Lower leg skin (tissue), 4 donors: ENCODE data around the gene CACNA1I. TPM values are rescaled to one million over a fixed set of nuclear protein-coding genes. Genes with fewer than 3 reads are reported as not detected.

Experiments used
- DNase-seq, 2 donors: peaks; one replicate each; pipeline ENCODE4 v3.0.0-alpha.2; 2019; ENCODE audit warnings: low spot score in 2 of 2
- H3K4me3 ChIP-seq: fragments of 200-600 bp; sonication (generic); 2 replicates; pipeline ENCODE4 v1.5.1; 2017; ENCODE audit warnings: mild to moderate bottlenecking, low read depth; ENCODE audit not compliant: poor library complexity, severe bottlenecking
- POLR2A ChIP-seq, 2 donors: fragments of 450-650 bp; IDR thresholded peaks; one replicate each; pipeline ENCODE4 v1.6.1; 2016 to 2017; ENCODE audit warnings: antibody characterized with exemption in 2 of 2, mild to moderate bottlenecking in 1 of 2, moderate library complexity in 1 of 2
- WGBS, 2 donors: methylation state at CpG; one replicate each; pipeline ENCODE4 v1.1.5; 2018; 5-methylcytosine and 5-hydroxymethylcytosine counted together
- intact Hi-C: fragments of 100-400 bp; cut with DNase I; formaldehyde crosslinking; loops from one replicate; pipeline ENCODE4 v1.15.0; 2023; ENCODE audit warnings: low total_unique reads
- total RNA-seq, 4 donors: library from RNA; depleted of rRNA; stranded (reverse); fragments of >200 nt; gene quantifications; one replicate each; pipeline ENCODE4 v1.1.0, GENCODE V29; 2016
- TF ChIP-seq, protein P1 (sequence below), 3 donors: fragments of 450-650 bp; IDR thresholded peaks; one replicate each; pipeline ENCODE4 v1.5.1; 2016; ENCODE audit warnings: antibody characterized with exemption in 3 of 3, mild to moderate bottlenecking in 3 of 3, moderate library complexity in 2 of 3

The CACNA1I gene
- total RNA-seq, 4 donors from 2014 or later = 0.13 to 0.27 (median 0.21) TPM

DNA sequence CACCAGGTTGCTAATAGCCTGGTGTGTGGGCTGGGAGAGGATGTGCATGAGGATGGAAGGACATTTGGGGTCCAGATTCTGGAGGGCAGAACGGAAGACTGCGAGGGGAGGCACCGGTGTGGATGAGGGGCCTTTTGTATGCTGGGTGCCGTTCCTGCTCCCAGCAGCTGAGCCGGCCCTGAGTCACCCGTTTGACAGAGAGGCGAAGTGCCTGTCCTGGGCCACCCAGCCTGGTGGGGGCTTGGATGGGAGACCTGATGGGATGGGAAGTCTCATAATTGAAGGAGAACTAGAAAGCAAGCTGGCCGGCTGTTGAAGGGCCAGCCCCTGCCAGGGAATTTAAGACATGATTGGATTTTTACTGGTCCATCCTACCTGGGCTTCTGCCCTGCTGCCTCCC is 10.8 kb downstream of the CACNA1I start:
- TF ChIP-seq, protein P1, sequence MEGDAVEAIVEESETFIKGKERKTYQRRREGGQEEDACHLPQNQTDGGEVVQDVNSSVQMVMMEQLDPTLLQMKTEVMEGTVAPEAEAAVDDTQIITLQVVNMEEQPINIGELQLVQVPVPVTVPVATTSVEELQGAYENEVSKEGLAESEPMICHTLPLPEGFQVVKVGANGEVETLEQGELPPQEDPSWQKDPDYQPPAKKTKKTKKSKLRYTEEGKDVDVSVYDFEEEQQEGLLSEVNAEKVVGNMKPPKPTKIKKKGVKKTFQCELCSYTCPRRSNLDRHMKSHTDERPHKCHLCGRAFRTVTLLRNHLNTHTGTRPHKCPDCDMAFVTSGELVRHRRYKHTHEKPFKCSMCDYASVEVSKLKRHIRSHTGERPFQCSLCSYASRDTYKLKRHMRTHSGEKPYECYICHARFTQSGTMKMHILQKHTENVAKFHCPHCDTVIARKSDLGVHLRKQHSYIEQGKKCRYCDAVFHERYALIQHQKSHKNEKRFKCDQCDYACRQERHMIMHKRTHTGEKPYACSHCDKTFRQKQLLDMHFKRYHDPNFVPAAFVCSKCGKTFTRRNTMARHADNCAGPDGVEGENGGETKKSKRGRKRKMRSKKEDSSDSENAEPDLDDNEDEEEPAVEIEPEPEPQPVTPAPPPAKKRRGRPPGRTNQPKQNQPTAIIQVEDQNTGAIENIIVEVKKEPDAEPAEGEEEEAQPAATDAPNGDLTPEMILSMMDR (IDR thresholded peaks at IDR 0.05) = no peak
- TF ChIP-seq POLR2A (IDR thresholded peaks at IDR 0.05) = no peak
- WGBS, 2 donors = 85 to 86% methylated on average over 8 of the region's 8 CpGs
- intact Hi-C loops = no loop called here
- no peak for DNase-seq
- no peak overlapping the region for H3K4me3 ChIP-seq

DNA sequence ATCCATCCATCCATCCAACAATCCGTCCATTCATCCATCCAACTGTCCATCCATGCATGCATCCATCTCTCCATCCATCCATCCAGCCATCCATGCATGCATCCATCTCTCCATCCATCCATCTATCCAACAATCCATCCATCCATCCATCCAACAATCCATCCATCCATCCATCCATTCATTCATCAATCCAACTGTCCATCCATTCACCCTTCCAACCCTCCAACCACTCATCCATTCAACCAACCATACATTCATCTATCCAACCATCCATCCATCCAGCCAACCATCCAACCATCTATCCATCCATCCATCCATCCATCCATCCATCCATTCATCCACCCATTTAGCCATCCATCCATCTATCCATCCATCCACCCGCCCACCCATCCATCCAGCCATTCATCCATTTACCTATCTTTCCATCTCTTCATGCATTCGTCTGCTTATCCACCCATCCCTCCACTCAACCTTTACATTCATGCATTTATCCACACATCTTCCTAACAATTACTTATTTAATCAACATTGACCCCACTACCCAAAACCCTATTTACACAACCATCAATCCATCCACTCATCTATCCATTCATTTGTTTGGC is 12.6 kb downstream of the CACNA1I start:
- TF ChIP-seq POLR2A (IDR thresholded peaks at IDR 0.05) = no peak
- TF ChIP-seq, protein P1 (IDR thresholded peaks at IDR 0.05) = no peak
- no peak overlapping the region for H3K4me3 ChIP-seq
- intact Hi-C loops = no loop called here
- 54 to 61% methylated on average over 3 of the region's 3 CpGs for WGBS, 2 donors
- DNase-seq = no peak

DNA sequence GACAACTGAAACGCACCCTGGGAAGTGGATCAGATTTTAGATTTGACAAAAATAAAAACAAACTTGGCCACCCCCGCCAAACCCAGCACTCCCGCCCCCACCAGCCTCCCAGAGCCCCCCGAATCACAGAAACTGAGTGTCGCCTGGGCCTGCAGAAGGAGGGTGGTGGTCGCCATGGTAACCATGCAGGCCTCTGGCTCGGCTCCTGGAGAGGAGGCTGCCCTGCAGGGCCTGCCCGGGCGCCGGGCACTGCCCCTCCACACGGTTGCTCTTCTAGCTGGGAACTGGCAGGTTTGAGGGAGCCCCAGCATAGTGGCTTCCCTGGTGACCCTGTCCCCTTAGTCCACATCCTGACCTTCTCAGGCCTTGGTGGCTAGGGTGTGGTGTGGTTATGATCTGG is 19.3 kb downstream of the CACNA1I start:
- TF ChIP-seq POLR2A (IDR thresholded peaks at IDR 0.05) = no peak
- TF ChIP-seq, protein P1 (IDR thresholded peaks at IDR 0.05) = no peak
- 69 to 75% methylated on average over 10 to 11 of the region's 11 CpGs for WGBS, 2 donors
- intact Hi-C loops = no loop called here
- no peak for DNase-seq
- no peak overlapping the region for H3K4me3 ChIP-seq

DNA sequence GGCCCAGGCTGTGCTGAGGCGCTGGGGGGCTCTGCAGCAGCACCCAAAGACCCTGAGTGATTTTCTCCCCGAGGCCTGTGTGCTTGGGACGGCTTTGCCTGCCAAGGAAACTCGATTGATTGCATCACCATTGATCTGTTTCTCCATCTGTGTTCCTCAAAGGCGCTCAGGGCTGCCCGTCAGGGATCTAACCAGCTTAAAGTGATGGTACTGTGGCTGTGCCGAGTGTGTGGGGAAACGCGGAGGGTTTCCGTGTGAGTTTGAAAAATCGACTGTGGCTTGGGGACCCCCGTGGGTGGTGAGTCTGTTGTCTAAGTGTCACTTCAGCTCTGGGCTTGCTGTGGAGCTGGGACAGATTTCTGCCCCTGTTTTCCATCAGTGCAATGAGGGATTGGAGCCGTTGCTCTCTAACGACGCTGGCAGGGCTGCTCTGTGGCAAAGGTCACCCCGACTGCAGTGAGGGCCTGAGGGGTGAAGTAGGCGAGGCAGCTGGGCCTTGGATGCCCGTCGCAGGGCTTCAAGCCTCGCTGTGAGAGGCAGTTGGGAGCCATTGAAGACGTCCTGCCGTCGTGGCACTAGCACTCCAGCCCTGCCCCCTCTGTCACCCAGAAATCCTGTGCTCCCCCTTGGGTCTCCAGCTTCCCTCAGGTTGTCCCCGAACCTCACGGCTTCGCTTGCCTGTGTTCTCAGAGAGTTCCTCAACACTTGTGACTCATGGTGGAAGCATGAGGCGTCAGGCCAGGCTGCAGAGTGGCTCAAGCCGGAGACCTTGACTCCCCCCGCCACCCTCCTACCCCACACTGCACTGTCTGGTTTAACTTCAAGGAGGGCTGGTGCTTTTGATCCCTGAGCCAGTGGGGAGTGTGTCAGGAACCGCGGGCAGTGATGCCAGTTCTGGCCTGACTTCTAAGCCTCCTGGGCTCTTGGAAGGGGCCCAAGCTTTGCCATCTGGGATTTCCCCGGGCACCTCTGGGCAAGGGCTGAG is 21.8 kb downstream of the CACNA1I start:
- intact Hi-C loops = no loop called here
- DNase-seq = no peak
- no peak overlapping the region for H3K4me3 ChIP-seq
- 36 to 52% methylated on average over 32 of the region's 32 CpGs for WGBS, 2 donors
- TF ChIP-seq, protein P1 (IDR thresholded peaks at IDR 0.05) = no peak
- no peak for TF ChIP-seq POLR2A (IDR thresholded peaks at IDR 0.05)

DNA sequence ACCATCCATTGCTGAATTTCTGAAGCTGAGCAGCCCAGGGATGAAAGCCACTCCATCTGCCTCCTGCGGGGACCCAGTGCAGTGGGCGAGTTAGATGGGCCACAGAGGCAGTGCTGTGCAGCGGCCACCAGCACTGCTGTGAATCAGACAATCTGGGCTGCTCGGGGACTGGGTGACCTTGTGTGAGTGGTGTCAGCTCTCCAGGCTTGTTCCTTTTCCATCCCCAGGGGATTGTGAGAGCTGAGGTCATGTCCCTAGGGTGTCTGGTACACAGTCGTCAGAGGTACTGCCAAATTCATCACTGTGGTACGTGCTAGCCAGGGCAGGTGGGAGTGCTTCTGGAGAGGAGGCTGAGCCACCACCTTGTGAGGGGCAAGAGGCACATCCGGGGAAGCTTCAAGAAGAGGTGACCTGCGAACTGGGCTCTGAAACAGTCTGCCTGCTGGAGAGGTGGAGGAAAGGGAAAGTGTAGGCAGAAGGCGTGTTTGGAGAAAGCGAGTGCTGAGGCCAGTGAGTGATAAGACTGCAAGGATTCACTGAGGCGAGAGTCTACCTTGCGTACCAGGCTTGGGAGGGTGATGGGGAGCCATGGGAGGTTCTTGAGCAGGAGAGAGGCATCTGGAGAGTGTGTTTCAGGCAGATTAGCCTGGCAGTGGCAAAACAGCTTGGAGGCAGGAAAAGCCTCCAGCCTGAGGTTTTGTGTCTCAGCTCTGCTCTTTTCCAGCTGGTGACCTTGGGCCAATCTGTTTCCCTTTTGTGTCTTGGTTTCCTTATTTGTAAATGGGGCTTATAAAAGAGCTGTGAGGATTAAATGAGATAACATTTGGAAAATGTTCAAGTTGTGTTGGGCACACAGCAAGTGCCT is 22.7 kb downstream of the CACNA1I start:
- intact Hi-C loops = no loop called here
- TF ChIP-seq, protein P1 (IDR thresholded peaks at IDR 0.05) = no peak
- no peak for TF ChIP-seq POLR2A (IDR thresholded peaks at IDR 0.05)
- H3K4me3 ChIP-seq = no peak overlapping the region
- WGBS, 2 donors = 64 to 72% methylated on average over 11 to 12 of the region's 12 CpGs
- DNase-seq = no peak
